Measurements from ENCODE around the gene PAPPA.

PAPPA gene

DNA sequence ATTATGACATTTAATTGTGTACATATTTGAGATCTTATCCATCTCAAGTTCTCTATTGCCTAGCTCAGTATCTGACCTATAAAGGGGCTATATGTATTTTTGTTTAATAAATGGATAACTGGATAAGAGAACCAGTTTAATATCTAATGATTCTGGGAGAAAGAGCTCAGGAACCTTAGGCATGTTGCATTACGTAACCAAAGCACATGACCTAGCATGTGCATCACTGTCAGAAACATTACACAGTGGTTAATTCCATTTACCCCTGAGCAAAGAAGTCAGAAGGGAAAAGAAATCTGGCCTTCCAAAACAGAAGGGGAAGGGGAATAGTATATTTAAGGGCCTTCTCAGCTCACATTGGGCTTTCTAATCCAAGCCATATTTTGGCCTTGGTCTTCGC, 12.3 kb downstream of the PAPPA start:
- no peak for DNase-seq (ENCODE audit: low read depth)
- TF ChIP-seq, protein P1, sequence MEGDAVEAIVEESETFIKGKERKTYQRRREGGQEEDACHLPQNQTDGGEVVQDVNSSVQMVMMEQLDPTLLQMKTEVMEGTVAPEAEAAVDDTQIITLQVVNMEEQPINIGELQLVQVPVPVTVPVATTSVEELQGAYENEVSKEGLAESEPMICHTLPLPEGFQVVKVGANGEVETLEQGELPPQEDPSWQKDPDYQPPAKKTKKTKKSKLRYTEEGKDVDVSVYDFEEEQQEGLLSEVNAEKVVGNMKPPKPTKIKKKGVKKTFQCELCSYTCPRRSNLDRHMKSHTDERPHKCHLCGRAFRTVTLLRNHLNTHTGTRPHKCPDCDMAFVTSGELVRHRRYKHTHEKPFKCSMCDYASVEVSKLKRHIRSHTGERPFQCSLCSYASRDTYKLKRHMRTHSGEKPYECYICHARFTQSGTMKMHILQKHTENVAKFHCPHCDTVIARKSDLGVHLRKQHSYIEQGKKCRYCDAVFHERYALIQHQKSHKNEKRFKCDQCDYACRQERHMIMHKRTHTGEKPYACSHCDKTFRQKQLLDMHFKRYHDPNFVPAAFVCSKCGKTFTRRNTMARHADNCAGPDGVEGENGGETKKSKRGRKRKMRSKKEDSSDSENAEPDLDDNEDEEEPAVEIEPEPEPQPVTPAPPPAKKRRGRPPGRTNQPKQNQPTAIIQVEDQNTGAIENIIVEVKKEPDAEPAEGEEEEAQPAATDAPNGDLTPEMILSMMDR (conservative IDR thresholded peaks at IDR 0.05; ENCODE audit: low read depth, low read length): no peak
- no peak overlapping the region for H3K4me3 ChIP-seq (ENCODE audit: low read length)

DNA sequence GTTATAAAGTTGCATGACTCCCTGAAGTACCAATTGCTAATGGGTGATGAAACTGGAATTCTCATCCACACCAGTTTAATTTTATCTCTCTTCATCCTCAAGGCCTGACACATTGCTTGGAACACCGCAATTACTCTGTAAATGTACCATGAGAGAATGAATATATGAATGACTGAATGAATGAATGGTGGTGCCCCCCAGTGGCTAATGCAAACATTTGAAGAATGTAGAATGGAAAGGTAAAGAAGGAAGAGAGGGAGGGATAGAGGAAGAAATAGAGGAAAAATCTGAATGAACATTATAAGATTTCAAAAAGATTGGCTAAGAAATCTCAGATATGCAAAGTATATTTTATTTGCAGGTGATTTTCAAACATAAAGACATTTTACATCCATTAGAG, 13.1 kb downstream of the PAPPA start:
- H3K4me3 ChIP-seq (ENCODE audit: low read length): no peak overlapping the region
- DNase-seq (ENCODE audit: low read depth): no peak
- TF ChIP-seq, protein P1 (conservative IDR thresholded peaks at IDR 0.05; ENCODE audit: low read depth, low read length): peak; percentile 42

GRCh38 chr9:116168231-116168630, 14.6 kb downstream of the PAPPA start:
- DNase-seq (ENCODE audit: low read depth): no peak
- H3K4me3 ChIP-seq (ENCODE audit: low read length): no peak overlapping the region
- TF ChIP-seq, protein P1 (conservative IDR thresholded peaks at IDR 0.05; ENCODE audit: low read depth, low read length): no peak

GRCh38 chr9:116172216-116172615, 18.6 kb downstream of the PAPPA start:
- DNase-seq (ENCODE audit: low read depth): no peak
- H3K4me3 ChIP-seq (ENCODE audit: low read length): no peak overlapping the region
- TF ChIP-seq, protein P1 (conservative IDR thresholded peaks at IDR 0.05; ENCODE audit: low read depth, low read length): no peak

GRCh38 chr9:116174347-116174746, 20.8 kb downstream of the PAPPA start:
- TF ChIP-seq, protein P1 (conservative IDR thresholded peaks at IDR 0.05; ENCODE audit: low read depth, low read length): no peak
- no peak overlapping the region for H3K4me3 ChIP-seq (ENCODE audit: low read length)
- no peak for DNase-seq (ENCODE audit: low read depth)

DNA sequence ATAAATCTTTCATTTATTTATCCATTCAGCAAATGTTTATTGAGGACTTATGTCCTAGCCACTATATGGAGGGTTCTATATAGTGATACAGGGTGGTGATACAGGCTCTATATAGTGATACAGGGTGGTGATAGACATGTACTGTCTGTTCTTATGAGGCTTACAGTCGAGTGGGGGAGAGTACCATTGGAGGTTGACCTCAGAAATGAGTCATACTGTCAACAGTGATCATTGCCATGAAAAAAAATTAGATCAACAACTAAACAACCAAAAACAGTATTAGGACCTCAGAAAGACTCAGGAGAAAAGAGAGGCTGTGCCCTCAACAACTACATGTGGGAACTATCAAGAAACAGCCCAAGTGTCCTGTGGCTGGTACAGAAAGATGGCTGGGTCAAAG, 22.0 kb downstream of the PAPPA start:
- no peak for DNase-seq (ENCODE audit: low read depth)
- H3K4me3 ChIP-seq (ENCODE audit: low read length): no peak overlapping the region
- TF ChIP-seq, protein P1 (conservative IDR thresholded peaks at IDR 0.05; ENCODE audit: low read depth, low read length): no peak

DNA sequence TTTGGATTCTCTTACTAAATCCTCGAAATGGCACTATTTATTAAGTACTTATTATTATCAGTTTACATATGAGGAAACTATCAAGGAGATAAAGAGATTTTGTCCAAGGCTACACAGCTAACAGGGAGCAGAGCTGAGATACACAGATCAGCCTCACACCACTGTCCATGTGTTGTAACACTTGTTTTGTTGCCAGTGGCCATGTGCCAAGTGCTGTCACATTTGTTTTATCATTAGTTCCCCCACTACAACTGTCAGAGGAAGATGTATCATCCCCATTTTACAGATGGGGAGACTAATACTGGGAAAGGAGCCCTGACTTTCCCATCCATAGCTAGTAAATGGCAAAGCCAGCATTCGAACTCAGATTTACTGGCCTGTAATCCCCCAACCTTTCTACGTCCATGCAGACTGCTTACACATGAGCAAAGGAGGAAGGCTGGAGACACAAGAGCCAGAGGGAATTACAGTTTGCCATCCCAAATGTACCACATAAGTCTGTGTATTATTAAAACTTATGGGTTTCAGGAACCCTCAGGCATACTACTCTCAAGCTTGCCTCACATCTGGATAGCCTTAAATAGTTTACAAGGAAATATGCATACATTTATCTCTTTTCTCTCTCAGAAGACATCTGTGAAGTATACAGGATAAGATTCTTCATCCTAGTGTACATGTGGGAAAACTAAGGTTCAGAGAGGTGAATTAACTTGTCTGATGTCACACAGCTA, 25.1 kb downstream of the PAPPA start:
- TF ChIP-seq, protein P1 (conservative IDR thresholded peaks at IDR 0.05; ENCODE audit: low read depth, low read length): no peak
- no peak overlapping the region for H3K4me3 ChIP-seq (ENCODE audit: low read length)

More for the DNA sequence above, 25.1 kb downstream of the PAPPA start:
- DNase-seq (ENCODE audit: low read depth): no peak
